ENCODE results near the gene BMPR1B.

- TF ChIP-seq CTCF (IDR thresholded peaks at IDR 0.05) (no peak), POLR2A (IDR thresholded peaks at IDR 0.05) (no peak)
Observed at GRCh38 chr4:94811643-94812042, 53.9 kb downstream of the BMPR1B start.

All from right lobe of liver (tissue), 4 donors.